ENCODE measurements around the gene TTLL1.
"Not testable (repeated sequence)": the region's sequence is repeated elsewhere in the genome, so short reads cannot be mapped to it uniquely, and the experiment has no call there.

The TTLL1 gene

DNA sequence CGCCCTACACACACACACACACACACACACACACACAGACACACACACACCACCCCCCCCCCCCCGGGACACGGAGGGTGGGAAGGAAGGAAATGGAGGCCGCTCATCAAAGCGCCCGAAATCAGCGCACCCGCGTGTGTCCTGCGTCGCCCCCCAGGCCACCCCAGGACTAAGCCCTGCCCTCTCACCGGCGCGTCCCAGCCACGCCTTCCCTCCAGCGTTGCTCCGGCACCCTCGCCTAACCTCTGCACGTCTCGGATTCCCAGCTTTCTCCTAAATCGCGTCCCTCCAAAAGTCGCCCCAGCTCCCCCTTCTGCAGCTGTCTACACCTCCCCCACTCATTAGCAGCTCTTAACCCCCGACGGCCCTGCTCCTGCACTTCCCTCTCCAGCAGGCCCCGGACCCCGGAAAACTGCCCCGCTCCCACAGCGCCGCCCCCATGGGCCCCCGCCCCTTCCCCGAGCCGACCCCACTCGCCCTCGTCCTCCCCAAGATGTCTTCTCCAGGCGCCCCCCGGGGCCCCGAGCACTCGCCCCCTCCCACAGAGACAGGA, 74.8 kb downstream of the TTLL1 start:
- DNase-seq (ENCODE audit: low spot score) = no peak
- no peak for FAIRE-seq

DNA sequence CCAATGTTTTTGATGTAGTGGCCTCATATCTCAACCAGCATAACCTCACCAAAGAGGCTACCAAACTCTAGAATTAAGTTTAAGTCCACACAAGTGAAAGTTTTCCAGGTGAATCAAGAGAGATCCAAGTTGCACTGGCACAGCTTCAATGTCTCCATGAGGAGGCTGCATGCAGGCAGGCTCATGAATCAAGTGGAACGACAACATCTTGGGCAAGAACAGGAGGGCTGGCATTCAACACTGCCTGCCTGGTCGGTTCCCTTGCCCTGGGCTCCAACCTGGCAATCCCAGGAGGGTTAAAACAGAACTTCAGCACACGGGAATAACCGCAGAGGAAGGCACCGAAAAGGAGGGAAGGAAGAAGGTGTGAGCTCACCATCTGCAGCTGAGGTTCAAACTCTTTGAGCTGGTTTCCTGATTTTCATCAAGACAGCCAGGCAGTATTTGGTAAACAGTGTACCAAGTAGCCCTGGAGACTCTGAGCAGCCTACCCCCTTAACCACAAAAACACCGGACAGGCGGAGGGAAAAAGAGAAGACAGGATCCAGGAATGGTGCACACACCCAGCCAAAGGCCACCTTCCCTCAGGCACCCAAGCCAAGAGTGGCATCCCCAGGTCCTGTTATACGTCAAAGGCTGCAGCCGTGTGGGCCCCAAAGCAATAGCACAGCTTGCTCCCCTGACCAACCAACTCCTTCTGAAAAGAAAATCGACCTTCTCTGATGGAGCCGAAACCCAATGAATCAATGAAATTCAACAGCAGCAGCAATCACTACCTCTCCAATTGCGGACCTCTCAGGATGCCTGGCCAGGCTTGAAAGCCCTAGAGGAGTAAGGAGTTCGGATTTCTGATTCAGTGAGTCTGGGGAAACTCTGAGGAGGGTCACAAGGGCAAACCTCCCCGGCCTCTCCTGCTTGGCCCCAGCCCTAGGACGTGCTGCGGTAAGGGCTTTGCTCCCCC, 75.6 kb downstream of the TTLL1 start:
- DNase-seq (ENCODE audit: low spot score) = peak; percentile 45
- FAIRE-seq = no peak

DNA sequence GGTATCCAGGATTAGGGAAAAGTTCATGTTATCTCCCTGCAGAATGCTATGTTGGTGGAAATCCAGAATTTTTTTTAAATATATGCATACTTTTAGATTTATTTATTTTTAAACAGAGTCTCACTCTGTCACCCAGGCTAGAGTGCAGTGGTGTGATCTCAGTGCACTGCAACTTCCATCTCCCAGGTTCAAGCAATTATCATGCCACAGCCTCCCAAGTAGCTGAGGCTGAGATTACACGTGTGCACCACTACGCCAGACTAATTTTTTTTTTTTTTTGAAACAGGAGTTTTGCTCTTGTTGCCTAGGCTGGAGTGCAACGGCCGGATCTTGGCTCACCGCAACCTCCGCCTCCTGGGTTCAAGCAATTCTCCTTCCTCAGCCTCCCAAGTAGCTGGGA, 76.8 kb downstream of the TTLL1 start:
- DNase-seq (ENCODE audit: low spot score) = no peak
- no peak for FAIRE-seq

DNA sequence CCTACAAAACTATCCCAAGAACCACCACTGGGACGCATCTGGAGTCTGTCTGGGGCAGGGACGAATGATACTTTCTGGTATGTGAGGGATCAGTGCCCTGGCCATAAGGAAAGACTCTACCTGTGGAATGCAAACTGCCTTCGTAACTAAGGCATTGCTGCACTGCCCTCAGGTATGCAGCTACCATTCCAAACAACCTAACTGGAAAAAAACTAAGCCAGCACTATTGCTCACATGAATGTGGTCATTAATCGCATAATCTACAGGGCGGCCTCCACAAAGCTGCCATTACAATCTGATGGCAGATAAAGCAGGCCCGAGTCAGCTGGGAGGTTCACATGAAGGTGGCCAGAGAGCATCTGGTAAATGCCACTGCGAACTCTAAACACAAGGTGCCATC, 78.1 kb downstream of the TTLL1 start:
- DNase-seq (ENCODE audit: low spot score) (no peak), FAIRE-seq (no peak)

DNA sequence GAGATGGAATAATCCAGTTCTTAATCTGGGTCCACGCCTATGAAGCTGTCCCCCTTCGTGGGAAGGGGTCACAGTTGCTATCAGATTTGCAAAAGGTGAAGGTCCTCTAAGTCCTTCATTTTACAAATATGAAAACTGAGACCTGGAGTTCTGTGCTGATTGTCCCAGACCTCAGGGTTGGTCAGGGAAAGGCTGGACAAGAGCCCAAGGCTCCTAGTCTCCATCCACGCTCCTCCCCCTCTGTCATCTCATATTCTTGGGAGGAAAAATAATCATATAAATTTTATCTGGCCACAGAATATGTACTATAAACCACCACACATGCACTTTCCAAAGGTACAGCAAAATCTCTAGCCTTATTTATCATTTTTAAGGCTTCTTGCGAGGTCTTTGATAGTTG, 79.7 kb downstream of the TTLL1 start:
- FAIRE-seq (no peak), DNase-seq (ENCODE audit: low spot score) (no peak)

DNA sequence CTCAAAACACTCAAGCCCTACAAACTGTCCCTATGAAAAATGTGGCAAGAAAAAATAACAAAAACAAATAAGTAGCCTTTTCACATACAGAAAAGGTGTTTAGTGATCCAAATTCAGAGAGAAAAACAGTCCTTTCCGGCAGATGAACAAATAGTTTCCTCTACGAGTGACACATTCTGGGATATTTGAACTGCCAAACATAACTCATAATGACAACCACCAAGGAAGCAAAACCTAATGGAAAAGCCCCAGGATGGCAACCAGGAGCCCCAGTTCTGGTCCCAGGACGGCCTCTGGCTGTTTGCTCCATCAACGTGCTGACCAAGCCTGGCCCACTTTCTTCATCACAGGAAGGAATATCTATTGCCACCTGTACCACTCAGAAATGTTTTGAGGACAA, 80.3 kb downstream of the TTLL1 start:
- DNase-seq (ENCODE audit: low spot score) = no peak
- no peak for FAIRE-seq

DNA sequence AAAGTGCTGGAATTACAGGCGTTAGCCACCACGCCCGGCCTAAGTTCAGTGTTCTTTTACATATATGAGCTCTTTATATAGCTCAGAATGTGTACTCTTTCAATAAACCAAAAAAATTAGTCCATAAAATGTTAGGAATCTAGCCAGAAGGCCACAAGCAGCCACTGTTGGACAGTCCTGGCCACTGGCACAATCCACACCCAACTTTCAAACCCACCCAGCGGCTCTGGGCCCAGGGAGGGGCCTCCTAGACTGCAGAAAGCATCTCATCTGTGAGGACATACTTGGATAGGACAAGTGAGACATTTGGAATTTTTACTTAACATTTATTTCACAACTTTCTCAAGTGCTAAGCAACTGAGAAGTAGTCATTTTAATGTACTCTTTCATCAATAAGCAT, 80.7 kb downstream of the TTLL1 start:
- FAIRE-seq (no peak), DNase-seq (ENCODE audit: low spot score) (no peak)

DNA sequence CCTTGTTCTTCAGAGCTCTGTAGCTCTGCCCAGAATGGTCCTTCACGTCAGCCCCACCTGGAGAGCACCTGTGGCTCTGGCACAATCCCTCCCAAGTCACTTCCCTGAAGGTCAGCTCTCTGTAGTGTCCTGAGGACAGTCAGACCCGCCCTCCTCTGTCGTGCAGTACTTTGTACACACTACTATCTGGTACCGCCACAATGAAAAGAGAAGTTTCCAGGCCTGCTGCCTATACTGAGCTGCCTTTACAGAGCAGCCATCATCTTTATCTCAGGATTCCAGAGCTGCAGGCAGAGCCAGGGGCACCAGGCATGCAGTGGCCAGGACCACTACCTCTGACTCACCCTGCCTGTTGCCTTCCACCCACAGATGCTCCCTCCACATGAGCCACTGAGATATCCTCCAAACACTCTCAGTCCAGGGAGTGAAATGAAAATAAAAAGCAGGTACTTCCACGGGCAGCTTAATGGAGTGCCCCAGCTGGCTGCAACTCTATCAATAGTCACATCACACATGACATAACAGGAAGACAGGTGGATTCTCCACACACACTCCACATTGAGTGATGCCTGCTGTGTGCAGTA, 81.6 kb downstream of the TTLL1 start:
- FAIRE-seq (peak; percentile 68), DNase-seq (ENCODE audit: low spot score) (peak; percentile 58)

DNA sequence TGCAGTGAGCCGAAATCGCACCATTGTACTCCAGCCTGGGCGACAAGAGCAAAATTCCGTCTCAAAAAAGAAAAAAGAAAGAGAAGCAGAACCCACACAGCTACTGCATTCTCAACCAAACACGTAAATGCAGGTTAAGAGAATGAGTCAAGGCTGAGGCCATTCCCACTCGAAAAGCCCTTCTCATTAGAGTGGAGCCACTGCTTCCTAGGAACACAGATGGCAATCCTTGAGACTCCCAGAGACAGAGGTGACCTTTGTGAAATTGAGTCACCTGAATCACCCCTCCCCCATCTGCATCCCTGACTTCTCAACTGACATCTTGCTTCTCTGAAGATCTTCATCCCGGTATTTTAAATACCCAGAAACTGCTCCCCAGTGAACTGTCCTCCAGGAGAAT, 82.4 kb downstream of the TTLL1 start:
- DNase-seq (ENCODE audit: low spot score) (peak; percentile 51), FAIRE-seq (no peak)

DNA sequence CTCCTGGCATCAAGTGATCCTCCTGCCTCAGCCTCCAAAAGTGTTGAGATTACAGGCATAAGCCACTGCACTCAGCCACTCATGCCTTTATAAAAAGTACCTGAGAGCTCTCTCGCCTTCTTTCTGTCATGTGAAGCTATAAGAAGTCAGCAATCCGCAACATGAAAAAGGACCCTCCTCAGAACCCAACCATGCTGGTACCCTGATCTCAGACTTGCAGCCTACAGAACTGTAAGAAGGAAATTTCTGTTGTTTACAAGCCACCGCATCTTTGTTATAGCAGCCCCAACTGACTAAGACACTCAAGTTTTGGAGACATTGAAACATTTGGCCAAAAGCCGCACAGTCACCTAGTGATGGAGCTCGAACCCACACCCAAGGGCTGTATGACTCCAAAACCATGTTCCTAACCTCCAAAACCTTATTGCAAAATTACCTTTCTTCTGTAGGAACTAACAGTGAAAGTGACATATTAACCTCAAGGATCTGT, 83.1 kb downstream of the TTLL1 start:
- FAIRE-seq (no peak), DNase-seq (ENCODE audit: low spot score) (no peak)

DNA sequence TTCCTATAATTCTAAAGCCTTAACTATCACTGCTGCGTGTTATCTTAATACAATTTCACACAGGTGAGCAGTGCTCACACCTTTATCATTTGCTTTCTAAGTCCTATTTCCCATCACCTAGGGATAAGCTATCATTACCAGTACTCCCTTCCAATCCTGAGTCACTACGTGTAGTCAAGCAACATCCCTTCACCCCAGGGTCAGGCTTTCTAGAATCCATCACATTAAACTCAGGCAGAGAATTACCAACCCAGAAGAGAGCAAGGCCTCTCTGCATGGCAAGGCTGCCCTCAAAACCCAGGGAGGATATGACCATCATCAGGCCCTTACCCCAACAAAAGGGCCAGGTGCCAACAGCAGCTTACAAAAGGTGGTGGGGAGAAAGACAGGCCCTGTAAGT, 84.1 kb downstream of the TTLL1 start:
- FAIRE-seq (no peak), DNase-seq (ENCODE audit: low spot score) (peak; percentile 37)

DNA sequence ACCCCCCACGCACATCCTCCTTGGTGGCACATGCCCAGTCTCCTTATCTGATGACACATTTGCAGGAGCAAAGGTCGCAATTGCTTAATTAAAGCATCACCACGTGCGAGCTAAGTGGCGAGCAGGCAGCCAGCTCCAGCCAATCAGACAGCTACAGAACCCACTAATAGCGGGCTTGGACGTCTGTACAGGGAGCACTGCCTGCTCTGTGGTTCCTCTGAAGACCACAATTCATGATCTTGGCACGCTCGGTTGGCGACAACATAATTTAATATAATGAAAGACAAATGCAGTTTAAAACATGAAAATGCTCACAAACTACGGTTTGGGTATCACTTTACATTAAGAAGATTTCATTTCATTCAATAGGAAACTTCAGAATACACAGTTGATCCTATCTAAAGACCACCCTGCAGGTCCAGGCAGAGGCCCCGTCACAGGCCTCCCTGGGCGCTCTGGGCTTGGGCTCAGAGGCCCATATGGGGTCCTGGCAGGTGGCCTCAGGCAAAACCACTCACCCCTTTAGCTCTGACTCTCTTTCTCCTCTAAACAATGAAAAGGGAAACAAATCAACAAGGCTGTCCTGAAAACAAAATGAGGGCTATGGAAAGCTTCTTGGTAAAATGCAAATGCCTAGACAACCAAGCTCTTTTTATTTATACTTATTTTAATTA, 84.7 kb downstream of the TTLL1 start:
- peak; percentile 45 for DNase-seq (ENCODE audit: low spot score)
- peak; percentile 40 for FAIRE-seq

DNA sequence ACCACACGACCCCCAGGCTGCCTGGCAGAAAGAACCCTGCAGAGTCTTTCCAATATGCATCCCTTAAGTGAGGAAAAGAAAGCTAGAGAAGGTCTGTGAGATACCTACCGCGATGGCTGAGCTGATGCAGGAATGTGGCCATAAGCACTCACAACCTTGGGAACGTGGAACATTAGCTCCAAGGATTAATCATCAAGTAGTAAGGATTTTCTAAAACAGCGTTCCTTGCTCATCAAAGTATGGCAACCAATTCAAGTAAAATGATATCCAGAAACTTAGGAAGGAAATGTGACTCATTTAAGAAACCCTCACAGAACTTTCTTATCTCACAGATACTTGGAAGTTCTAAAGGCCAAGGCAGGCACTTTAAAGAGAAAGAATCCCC, 87.0 kb downstream of the TTLL1 start:
- DNase-seq (ENCODE audit: low spot score) (peak; percentile 83), FAIRE-seq (peak; percentile 98)

DNA sequence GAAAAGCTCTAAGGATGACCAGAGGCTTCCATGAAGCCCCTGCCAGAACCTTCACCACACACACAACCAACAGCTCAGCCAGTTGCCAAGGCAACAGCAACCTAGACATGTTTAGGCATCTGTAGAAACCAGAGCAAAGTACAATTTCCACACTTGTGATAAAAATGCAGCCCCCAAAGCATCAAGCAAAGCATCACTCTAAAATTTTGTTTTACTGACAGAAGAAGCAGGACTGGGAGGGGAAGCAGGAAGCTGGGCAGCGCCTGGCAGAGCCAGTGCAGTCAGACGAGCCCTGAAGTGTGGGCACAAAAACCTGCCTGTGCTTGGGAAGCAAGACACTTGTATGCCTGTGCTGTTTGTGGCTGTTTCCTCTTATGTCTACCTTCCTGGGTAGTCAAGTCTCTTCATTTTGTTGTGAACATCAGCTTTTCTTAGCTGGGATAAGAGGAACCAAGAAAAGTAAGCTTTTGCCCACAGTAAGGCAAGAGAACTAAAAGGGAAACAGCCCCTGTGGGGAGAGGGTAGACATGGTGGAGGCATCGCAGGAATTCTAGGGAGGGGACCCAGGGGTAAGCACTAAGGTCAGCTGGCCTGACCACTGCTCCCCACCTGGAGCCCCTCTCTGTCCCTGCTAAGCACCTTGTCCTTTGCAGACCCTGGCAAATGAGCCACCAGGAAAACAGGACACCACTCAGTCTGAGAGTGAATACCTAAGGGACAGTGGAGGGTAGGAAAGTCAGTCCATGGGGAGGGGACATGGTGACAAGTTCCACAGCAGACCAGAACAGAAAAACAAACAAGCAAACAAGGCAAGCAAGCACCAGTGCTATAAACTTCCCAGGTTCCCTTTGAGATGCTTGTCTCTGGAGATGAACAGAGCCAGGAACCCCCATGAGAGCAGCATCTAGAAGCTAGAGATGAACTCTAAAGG, 87.7 kb downstream of the TTLL1 start:
- FAIRE-seq (no peak), DNase-seq (ENCODE audit: low spot score) (peak; percentile 31)

DNA sequence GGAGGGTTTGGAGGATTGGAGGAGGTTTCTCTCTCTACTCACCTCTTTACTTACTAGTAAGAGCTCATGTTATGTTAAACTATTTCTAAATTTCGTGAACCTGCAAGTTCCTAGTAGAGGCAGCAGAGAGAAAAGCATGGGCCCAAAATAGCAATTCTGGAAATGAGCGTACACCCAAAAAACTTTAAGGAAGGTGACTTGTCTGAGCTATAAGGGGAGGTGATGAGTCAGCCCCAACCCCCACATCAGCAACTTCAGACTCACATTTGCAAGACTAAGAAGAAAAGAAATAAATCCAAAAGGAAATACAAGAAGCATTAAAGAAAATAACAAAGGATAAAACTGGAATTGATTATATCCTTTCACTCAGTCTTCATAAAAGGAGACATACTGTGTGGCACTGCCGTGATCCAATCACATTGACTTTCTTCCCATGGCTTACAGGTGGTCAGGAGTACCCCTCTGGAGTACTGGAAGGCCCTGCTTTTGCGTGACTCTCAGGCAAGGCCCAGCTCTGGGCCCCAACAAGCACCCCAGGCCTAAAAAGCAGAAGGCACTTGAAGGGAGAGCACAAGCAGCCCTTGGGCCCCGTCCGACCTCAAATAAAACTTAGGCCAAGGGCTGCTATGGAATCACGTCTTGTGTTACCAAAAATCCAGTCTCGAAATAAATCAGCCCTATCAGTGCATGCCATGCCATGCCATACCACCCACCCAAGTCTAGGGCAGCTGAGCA, 88.6 kb downstream of the TTLL1 start:
- FAIRE-seq (no peak), DNase-seq (ENCODE audit: low spot score) (no peak)

DNA sequence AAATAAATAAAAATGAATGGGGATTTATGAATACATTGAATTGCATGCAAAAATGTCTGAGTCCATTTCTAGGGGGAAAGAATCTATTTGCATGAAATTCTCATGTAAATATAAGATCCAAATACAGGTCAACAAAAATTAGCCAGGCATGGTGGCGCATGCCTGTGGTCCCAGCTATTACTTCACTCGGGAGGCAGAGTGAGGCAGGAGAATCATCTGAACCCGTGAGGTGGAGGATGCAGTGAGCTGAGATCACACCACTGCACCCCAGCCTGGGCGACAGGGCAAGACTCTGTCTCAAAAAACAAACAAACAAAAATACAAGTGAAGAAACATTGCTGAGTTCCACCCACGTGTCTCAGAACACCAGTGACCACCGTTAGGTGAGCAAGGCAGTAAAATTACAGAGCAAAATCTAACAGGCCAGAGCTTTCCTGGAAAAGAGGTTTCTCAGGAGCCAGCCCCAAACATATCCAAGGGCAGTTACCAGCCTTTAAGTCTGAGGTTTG, 91.6 kb downstream of the TTLL1 start:
- FAIRE-seq (no peak), DNase-seq (ENCODE audit: low spot score) (no peak)

DNA sequence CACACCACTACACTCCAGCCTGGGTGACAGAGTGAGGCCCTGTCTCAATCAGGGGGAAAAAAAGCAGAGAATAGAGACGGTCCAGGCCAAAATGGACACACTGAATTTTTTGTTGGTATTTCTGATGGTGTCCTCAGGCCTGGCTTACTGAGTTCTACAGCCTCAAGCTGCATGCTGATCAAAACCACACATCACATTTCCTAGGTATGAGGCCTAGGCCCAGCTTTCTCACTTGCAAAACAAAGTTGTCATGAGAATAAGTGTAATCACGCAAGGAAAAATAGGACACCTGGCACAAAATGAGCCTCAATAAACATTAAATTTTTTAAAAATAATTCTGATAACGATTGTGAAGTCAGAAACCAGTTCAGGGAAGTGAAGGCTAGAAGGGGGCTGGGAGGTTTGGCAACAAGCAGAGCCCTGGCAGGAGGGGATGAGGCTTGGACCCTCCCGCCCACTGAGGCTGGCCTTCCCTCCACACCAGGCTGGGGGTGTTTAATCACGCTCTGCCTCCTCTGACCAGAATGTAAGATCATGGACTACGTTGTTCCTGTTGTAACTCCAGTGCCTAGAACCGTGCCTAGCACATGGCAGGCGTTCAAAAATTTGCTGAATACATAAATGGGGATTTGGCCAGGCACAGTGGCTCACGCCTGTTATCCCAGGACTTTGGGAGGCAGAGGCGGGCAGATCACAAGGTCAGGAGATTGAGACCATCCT, 92.4 kb downstream of the TTLL1 start:
- DNase-seq (ENCODE audit: low spot score) = no peak
- no peak for FAIRE-seq

DNA sequence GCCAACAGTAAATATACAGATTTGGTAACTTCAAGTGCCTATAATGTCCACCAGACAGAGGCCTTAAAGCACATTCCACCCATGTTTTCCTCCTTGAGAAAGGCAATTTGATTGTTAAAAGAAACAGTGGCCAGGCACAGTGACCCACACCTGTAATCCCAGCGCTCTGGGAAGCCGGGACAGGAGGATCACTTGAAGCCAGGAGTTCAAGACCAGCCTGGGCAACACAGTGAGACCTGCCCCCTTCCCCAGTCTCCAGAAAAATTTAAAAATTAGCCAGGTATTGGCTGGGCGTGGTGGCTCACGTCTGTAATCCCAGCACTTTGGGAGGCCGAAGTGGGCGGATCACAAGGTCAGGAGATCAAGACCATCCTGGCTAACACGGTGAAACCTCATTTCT, 93.5 kb downstream of the TTLL1 start:
- not testable (repeated sequence) for FAIRE-seq; DNase-seq (ENCODE audit: low spot score)

DNA sequence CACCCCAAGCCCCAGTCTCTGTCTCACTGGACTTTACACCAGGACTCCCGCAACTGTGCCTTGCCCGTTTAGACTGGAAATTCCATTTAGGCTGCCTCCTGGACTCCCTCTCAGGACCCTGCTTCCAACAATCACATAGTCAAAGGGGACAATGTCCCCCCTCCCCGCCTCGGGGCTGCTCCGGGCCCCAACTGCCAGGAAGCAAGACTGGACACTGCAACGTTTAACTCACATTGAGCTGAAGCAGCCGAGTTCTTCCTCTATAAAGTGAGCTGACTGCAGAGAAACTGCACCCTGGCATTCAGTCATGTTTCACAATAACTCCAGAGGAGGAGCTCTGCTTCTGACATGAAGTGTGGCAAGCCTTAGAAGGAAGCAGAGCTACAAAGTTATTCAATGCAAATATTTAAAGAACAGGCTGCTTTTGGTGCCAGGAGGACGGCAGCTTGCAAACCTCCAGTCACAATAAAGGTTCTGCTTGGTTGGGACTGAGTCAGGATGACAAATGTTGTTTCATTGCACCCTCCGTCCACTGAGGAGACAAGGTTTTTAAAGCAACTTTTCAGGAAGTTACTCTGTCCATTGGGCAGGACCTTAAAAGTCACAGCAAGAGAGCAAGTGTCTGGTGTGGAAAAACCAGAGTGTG, 94.2 kb downstream of the TTLL1 start:
- DNase-seq (ENCODE audit: low spot score) (peak; percentile 93), FAIRE-seq (peak; percentile 98)
